ENCODE data around the gene CCDC198.

DNA sequence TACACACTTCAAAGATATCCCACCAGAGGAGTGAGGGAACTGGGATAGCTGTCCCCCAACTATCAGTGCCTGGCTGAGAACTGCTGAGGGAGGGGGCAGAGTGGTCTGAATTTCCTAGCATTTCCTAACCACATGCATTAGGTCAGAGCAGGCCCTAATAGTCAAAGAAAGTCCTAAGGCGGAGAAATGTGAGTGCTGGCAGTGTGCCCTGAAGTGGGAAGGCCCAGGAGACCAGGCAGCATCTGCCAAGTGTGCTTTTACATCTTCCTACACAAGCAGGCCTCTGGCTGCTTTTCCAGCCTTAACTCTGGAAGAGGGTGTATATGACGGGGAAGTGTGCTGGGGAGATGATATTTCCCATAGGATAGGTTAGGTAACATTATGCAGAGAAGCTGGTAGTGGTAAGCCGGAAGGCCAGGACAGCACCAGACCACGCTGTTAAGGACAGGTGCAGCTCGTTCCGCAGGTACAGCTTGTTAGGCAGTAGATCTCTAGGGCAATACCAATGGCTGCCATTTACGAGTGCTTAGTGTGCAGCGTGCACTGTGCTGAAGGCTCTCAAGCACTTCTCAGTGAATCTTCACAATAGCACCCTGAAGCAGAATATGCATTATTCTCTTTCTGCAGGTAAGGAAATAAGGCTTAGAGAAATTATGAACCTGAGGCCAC lies 9.1 kb upstream of the CCDC198 start:
- TF ChIP-seq ARNTL (CRISPR knock-in tag; IDR thresholded peaks at IDR 0.05; ENCODE audit: borderline replicate concordance, low read depth) (no peak), RARB (CRISPR knock-in tag; IDR thresholded peaks at IDR 0.05) (no peak), CREB5 (CRISPR knock-in tag; IDR thresholded peaks at IDR 0.05; ENCODE audit: low read depth) (no peak)

All from SK-N-SH treated with all-trans-retinoic acid at 6 μM for 48 hours (cell line).